Fibroblast of lung (primary cell): Measurements from ENCODE around the gene TTF2. TPM values are rescaled to one million over a fixed set of nuclear protein-coding genes. Genes with fewer than 3 reads are reported as not detected.
"Not testable (repeated sequence)": the region's sequence is repeated elsewhere in the genome, so short reads cannot be mapped to it uniquely, and the experiment has no call there.

Experiments used
- DNase-seq, 2 donors: peaks; one replicate each; pipeline versions ENCODE4 v3.0.0 to v3.0.0-alpha.2; 2010; ENCODE audit warnings: low read depth in 2 of 2
- H2AFZ ChIP-seq: 2 replicates; pipeline ENCODE4 v1.5.1; 2012; ENCODE audit warnings: low read length, control low read depth, inconsistent platforms
- H3K27ac ChIP-seq: 2 replicates; pipeline ENCODE4 v1.5.1; 2011; ENCODE audit warnings: low read length, control low read depth; ENCODE audit not compliant: insufficient read depth
- H3K27me3 ChIP-seq: 2 replicates; pipeline ENCODE4 v1.5.1; 2011; ENCODE audit warnings: mild to moderate bottlenecking, low read length; ENCODE audit not compliant: control insufficient read depth, insufficient read depth
- H3K36me3 ChIP-seq: 2 replicates; pipeline ENCODE4 v1.5.1; 2011; ENCODE audit warnings: low read length; ENCODE audit not compliant: control insufficient read depth, insufficient read depth
- H3K4me1 ChIP-seq: 2 replicates; pipeline ENCODE4 v1.5.1; 2011; ENCODE audit warnings: low read length; ENCODE audit not compliant: control insufficient read depth, insufficient read depth; ENCODE audit errors: extremely low read depth
- H3K4me2 ChIP-seq: 2 replicates; pipeline ENCODE4 v1.5.1; 2011; ENCODE audit warnings: low read length, control low read depth; ENCODE audit not compliant: insufficient read depth; ENCODE audit errors: extremely low read depth
- H3K4me3 ChIP-seq, 4 experiments: fragments of 200-600 bp in 1 of 4; sonication (generic) in 1 of 4; replicated peaks in 1 of 4; 2 replicates each; pipeline ENCODE4 v1.5.1; 2011 to 2016; ENCODE audit warnings: low read length in 4 of 4, low read depth in 3 of 4, mild to moderate bottlenecking in 3 of 4, control low read depth in 2 of 4, inconsistent platforms in 1 of 4, mixed read lengths in 1 of 4; ENCODE audit not compliant: insufficient read depth in 1 of 4; ENCODE audit errors: control extremely low read depth in 1 of 4
- H3K79me2 ChIP-seq: 2 replicates; pipeline ENCODE4 v1.5.1; 2012; ENCODE audit warnings: mild to moderate bottlenecking, low read length, inconsistent platforms; ENCODE audit not compliant: control insufficient read depth, insufficient read depth
- H3K9ac ChIP-seq: 2 replicates; pipeline ENCODE4 v1.5.1; 2011; ENCODE audit warnings: mild to moderate bottlenecking, low read length, control low read depth; ENCODE audit not compliant: insufficient read depth
- H3K9me3 ChIP-seq: 2 replicates; pipeline ENCODE4 v1.5.1; 2012; ENCODE audit warnings: low read depth, low read length; ENCODE audit not compliant: control insufficient read depth, insufficient read depth
- H4K20me1 ChIP-seq: 2 replicates; pipeline ENCODE4 v1.5.1; 2011; ENCODE audit warnings: low read length; ENCODE audit not compliant: control insufficient read depth, insufficient read depth; ENCODE audit errors: extremely low read depth
- EZH2 ChIP-seq: IDR thresholded peaks from 2 replicates; pipeline ENCODE4 v1.5.1; 2012; ENCODE audit warnings: low read length, control low read depth, mild to moderate bottlenecking; ENCODE audit errors: missing control alignments
- polyA plus RNA-seq, 2 donors: library from polyadenylated mRNA; depleted of rRNA in 1 of 2; stranded (reverse) in 1 of 2; unstranded in 1 of 2; fragments of >200 nt; gene quantifications; 2 replicates each; pipeline ENCODE4 v1.2.1, GENCODE V29; 2011 to 2012; ENCODE audit warnings: missing spikeins in 1 of 2
- total RNA-seq: library from RNA; depleted of rRNA; stranded (reverse); fragments of >200 nt; gene quantifications from 2 replicates; pipeline ENCODE4 v1.2.1, GENCODE V29; 2014
- TF ChIP-seq, protein P1 (sequence below), 2 donors: IDR thresholded peaks in 1 of 2; conservative IDR thresholded peaks in 1 of 2; 1 replicate in 1 of 2; 2 replicates in 1 of 2; pipeline ENCODE4 v1.5.1; 2011 to 2012; ENCODE audit warnings: low read length in 2 of 2, control low read depth in 1 of 2, inconsistent platforms in 1 of 2, low read depth in 1 of 2, mild to moderate bottlenecking in 1 of 2

The TTF2 gene
- total and polyA plus RNA-seq, 2 donors (not counting 1 experiment from before 2014, with no cell fraction given) = 10.0 to 13.2 TPM

DNA sequence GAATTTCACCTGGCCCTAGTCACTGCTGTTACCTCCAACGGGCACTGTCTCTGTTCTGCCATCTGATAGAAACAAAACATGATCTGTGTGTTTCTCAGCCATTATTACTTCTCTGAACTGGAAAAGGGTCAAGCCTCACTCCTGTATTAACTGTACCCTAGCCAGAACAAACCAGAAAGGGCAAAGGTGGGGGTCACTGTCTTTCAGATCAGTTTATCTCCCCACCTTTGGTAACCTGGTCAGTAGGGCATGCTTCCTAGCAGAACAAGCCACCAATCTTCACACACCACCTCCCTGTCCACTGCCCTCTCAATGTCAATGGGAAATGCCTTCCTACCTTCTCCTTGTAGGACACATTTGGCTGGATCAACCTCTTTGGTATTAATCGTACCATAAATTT lies 57.6 kb downstream of the TTF2 start:
- H3K4me1 ChIP-seq = peaks cover 6% of the 10 kb centered on the region
- no peaks in the 10 kb centered on the region for H3K9me3 ChIP-seq
- DNase-seq = no peak
- H3K27me3 ChIP-seq = no peaks in the 10 kb centered on the region
- no peaks in the 10 kb centered on the region for H3K79me2 ChIP-seq
- H3K4me3 ChIP-seq = no peak overlapping the region
- H3K4me2 ChIP-seq = no peak overlapping the region
- H2AFZ ChIP-seq = no peak overlapping the region
- no peaks in the 10 kb centered on the region for H4K20me1 ChIP-seq
- no peak for TF ChIP-seq EZH2
- TF ChIP-seq, protein P1, sequence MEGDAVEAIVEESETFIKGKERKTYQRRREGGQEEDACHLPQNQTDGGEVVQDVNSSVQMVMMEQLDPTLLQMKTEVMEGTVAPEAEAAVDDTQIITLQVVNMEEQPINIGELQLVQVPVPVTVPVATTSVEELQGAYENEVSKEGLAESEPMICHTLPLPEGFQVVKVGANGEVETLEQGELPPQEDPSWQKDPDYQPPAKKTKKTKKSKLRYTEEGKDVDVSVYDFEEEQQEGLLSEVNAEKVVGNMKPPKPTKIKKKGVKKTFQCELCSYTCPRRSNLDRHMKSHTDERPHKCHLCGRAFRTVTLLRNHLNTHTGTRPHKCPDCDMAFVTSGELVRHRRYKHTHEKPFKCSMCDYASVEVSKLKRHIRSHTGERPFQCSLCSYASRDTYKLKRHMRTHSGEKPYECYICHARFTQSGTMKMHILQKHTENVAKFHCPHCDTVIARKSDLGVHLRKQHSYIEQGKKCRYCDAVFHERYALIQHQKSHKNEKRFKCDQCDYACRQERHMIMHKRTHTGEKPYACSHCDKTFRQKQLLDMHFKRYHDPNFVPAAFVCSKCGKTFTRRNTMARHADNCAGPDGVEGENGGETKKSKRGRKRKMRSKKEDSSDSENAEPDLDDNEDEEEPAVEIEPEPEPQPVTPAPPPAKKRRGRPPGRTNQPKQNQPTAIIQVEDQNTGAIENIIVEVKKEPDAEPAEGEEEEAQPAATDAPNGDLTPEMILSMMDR (conservative IDR thresholded peaks at IDR 0.05 in 1 of 2, IDR thresholded peaks at IDR 0.05 in 1 of 2; ENCODE audit: low read depth in 1 of 2, low read length in 2 of 2) = no peak
- no peak overlapping the region for H3K9ac ChIP-seq
- peaks cover 3% of the 10 kb centered on the region for H3K36me3 ChIP-seq
- no peak overlapping the region for H3K27ac ChIP-seq

DNA sequence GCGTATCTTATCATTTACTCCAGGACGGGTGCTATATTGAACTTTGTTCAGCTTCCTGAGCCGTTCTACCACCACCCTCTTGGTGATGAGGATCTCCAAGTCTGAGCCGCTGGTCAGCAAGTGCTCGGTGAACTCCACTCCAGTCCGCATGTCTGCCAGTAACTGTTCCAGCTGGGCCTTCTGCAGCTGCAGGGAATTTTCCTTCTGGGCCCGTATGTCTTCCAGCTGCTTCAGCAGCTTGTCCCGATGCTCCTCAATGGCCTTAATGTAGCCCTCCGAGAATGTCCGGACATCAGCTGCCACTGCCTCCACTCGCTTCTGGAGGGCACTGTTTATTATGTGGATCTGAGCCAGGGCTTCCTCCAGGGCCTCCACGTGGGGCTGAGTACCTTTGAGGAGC lies 58.0 kb downstream of the TTF2 start:
- TF ChIP-seq, protein P1 (conservative IDR thresholded peaks at IDR 0.05 in 1 of 2, IDR thresholded peaks at IDR 0.05 in 1 of 2; ENCODE audit: low read depth in 1 of 2, low read length in 2 of 2) = no peak
- no peak for TF ChIP-seq EZH2
- H3K9ac ChIP-seq = no peak overlapping the region
- no peak for DNase-seq
- H3K79me2 ChIP-seq = no peaks in the 10 kb centered on the region
- no peak overlapping the region for H3K27ac ChIP-seq
- H3K4me1 ChIP-seq = peaks cover 6% of the 10 kb centered on the region
- no peak overlapping the region for H3K4me2 ChIP-seq
- no peaks in the 10 kb centered on the region for H3K9me3 ChIP-seq
- H3K4me3 ChIP-seq = no peak overlapping the region
- peaks cover 3% of the 10 kb centered on the region for H3K36me3 ChIP-seq
- H3K27me3 ChIP-seq = no peaks in the 10 kb centered on the region
- no peak overlapping the region for H2AFZ ChIP-seq
- H4K20me1 ChIP-seq = no peaks in the 10 kb centered on the region

DNA sequence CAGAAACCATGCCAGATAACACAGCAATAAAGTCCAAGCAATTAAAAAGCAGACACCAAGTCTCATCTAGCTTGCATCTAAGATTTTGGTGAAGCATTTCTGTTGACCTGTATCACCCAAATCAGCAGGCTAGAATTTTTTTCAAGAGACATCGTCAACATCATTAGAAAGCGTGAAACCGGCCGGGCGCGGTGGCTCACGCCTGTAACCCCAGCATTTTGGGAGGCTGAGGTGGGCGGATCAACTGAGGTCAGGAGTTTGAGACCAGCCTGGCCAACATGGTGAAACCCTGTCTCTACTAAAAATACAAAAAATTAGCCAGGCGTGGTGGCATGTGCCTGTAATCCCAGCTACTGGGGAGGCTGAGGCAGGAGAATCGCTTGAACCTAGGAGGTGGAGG lies 59.0 kb downstream of the TTF2 start:
- H3K36me3 ChIP-seq, H3K79me2 ChIP-seq, H3K9me3 ChIP-seq, H4K20me1 ChIP-seq, H2AFZ ChIP-seq, DNase-seq, H3K9ac ChIP-seq, H3K4me1 ChIP-seq, H3K4me2 ChIP-seq, H3K27ac ChIP-seq, H3K27me3 ChIP-seq, H3K4me3 ChIP-seq: not testable (repeated sequence)
